GM18870 (cell line): ENCODE measurements around the gene TMC8.
"Not testable (repeated sequence)": the region's sequence is repeated elsewhere in the genome, so short reads cannot be mapped to it uniquely, and the experiment has no call there.

Source experiments
- ATAC-seq: cut with Tn5 transposase; IDR thresholded peaks from one replicate; pipeline ENCODE4 v1.9.1; 2021; ENCODE audit warnings: moderate library complexity; ENCODE audit not compliant: unreplicated experiment

Gene TMC8

DNA sequence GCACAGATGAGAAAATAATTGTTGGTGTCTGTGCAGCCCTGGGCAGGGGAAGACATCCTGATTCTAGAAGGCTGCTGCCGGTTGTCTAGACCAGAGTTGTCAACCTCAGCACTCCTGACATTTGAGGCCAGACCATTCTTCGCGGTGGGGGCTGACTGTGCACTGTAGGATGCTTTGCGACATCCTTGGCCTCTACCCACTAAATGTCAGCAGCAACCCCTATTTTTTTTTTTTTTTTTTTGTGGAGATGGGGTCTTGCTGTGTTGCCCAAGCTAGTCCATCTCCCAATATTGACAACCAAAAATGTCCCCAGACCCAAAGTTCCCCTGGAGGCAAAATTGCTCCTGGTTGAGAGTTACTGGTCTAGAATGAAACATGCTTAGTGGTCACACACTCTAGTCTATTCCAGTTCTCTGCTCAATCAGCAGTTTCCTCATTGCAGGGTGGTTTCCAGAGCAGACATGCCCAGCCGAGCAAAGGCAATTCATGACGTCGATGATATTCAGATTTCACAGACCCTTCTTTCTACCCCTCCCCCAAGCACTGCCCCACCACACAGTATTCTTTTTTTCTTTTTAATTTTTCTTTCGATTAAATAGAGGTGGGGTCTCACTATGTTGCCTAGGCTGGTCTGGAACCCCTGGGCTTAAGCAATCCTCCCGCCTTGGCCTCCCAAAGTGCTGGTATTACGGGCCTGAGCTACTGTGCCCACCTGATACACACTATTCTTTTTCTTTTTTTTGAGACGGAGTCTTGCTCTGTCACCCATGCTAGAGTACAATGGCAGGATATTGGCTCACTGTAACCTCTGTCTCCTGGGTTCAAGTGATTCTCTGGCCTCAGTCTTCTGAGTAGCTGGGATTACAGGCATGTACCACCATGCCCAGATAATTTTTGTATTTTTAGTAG lies 24.6 kb downstream of the TMC8 start:
- ATAC-seq: peak; percentile 49

DNA sequence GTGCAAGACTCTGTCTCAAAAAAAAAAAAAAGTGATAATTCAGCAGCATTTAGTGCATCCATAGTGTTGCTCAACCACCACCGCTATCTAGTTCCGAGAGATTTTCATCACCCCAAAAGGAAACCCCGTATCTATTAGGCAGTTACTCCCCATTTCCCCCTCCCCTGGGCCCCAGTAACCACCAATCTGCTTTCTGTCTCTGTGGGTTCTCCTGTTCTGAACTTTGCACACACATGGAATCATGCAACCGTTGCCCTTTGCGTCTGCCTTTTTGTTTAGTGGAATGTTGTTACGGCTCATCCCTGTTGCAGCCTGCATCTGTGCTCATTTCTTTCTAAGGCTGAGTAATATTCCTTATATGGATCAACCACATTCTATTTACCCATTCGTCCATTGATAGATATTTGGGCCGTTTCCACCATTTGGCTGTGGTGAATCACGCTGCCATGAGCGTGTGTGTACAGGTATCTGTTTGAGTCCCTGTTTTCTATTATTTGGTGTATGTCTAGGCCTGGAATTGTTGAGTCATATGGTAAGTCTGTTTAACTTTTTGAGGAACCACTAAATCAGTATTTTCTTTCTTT lies 29.1 kb downstream of the TMC8 start:
- ATAC-seq: no peak

DNA sequence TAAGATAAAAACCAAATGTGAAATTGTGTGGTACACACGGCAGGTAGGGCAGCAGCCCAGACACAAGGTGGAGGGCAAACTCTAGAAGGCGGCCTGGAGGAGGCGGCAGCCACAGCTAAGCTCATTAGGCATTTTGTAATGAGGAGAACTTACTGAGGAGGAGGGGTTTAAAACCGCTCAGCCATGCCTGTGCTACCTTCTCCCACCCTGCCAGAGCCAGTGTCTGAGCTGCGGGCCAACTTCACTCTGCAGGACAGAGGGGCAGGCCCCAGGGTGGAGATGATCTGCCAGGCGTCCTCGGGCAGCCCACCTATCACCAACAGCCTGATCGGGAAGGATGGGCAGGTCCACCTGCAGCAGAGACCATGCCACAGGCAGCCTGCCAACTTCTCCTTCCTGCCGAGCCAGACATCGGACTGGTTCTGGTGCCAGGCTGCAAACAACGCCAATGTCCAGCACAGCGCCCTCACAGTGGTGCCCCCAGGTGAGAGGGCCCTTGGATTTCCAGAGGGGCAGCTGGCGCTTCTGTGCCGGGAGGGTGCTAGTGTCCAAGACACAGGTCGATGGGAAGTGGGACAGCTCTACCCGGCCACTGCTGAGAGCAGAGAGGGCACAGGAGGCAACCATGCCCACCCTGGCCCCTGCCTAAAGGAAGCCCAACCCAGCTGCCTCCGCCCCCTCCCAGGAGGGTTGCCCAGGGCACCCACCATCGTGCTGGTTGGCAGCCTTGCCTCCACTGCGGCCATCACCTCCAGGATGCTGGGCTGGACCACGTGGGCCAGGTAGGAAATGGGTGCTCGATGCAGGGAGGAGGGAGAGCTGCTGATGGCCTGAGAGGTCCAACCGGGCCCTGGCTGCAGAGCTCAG lies 33.5 kb downstream of the TMC8 start:
- no peak for ATAC-seq

DNA sequence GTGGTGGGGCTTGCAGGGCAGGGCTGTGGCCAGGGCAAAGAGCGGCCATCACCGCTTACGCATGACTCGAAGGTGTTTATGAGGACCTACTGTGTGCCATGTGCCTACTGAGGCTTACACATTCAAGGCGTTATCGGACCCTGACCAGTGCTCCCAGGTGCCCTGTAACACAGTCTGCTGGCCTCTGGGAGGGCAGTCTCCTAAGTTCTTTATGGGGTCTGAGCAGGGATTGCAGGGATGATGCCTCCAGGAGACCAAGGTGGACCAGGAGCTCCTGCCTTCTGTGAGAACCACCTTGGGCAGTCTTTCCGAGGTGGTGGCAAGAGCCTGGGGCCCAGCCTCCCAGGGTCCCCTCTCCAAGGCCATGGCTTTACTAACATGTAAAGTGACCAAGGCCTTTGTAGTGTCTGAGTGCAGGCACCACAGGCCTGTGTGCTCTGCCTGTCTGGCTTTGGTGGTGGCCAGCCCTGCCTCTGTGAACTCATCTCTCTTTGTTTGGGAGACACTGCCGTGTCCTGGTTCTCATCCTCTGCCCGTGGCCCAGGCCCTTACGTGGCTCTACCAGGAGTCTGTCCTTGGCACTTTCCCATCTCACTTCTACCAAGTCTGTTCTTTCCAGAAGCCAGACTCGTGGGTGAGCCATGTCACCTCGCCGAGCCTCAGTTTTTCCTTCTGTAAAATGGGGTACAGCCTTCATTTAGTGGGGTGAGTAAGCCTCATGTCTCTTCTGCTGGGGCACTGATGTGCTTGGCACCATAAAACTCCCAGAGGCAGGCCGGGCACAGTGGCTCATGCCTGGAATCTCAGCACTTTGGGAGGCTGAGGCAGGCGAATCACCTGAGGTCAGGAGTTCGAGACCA lies 34.4 kb downstream of the TMC8 start:
- no peak for ATAC-seq

DNA sequence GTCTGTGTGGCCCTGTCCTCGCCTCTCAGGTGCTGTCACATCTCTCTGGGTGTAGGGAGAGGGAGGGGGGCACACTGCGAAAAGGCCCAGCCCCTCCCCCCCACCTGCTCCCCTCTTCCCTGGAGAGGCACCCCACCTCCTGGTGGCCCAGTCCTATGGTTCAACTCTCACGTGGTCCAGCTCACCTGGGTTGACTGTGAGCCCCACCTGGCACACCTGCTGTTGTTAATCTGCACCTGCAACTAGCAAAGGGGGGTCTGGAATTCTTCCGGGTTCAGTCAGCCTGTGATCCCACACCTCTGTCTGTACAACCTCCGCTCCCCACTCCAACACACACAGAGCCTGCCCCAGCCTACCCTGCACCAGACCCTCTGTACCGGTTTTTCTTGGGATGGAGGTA lies 35.8 kb downstream of the TMC8 start:
- ATAC-seq: no peak

DNA sequence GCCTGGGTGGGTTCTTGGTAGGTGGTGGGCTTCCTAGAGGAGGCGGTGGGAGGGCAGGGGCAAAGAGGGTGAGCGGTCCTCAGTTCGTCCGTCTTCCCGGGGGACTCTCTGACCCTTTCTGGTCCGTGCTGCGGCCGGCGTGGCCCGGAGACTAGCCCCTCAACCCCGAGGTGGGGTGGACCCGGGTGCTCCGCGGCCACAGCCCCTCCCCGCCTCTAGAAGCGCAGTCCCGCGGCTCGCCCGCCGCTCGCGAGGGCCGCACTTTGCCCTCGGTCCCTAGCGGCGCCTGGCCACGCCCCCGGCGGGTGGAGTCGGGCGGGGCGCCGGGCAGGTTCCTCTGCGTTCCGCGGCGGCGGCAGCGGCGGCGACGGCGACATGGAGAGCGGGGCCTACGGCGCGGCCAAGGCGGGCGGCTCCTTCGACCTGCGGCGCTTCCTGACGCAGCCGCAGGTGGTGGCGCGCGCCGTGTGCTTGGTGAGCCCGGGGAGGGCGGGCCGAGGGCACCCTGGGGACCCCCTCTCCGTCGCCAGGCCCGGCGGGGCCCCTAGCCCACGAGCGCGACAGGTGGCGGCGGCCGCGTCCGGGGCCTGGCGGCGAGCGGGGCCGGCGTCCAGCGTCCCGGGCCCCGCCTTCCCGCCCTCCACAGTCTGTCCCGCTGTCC lies 37.8 kb downstream of the TMC8 start, which contains the start of gene SYNGR2:
Gene SYNGR2, plus strand, starts transcription at position 340 of the 661 bp plus-strand sequence. Its CDS starts 36 bp downstream, at position 376.
- no peak for ATAC-seq

DNA sequence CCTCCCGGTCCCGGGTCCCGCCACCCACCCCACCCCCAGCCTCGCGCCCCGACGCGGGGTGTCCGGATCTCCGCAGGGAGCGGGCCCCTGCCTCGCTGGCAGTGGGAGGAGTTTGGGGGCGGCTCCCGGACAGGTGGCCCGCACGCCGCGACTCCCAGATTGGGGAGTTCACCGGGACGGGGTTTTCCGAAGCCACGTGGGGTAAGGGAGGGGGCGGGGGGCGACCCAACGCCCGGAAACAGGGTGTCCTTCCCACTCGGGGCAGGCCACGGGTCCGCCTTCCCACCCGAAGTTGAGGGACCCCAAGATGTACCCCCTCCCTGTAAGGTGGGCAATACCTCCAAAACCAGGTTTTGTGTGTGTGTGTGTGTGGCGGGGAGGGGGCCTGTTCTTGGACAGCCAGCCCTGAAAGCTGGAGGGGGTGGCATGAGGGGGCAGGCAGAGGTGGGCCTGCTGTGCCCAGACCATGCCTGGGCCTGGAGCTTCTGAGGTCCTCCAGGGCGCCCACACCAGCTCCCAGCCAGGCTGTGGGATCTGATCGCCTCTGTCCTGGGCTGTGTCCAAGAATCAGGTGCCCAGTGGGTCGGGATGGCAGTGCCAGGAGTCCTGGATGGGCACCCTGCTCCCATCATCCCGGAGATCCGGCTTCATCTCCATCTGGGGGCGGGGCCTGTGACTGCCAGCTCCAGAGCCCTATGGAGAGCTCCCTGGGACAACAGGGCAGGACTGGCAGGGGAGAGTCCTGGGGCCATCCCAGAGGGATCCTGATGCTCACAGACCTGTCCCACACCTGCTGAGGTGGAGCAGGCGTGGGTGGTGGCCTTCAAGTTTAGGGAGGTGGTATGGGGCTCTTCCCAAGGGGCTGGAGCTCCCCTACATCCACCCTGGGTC lies 38.6 kb downstream of the TMC8 start:
- no peak for ATAC-seq

DNA sequence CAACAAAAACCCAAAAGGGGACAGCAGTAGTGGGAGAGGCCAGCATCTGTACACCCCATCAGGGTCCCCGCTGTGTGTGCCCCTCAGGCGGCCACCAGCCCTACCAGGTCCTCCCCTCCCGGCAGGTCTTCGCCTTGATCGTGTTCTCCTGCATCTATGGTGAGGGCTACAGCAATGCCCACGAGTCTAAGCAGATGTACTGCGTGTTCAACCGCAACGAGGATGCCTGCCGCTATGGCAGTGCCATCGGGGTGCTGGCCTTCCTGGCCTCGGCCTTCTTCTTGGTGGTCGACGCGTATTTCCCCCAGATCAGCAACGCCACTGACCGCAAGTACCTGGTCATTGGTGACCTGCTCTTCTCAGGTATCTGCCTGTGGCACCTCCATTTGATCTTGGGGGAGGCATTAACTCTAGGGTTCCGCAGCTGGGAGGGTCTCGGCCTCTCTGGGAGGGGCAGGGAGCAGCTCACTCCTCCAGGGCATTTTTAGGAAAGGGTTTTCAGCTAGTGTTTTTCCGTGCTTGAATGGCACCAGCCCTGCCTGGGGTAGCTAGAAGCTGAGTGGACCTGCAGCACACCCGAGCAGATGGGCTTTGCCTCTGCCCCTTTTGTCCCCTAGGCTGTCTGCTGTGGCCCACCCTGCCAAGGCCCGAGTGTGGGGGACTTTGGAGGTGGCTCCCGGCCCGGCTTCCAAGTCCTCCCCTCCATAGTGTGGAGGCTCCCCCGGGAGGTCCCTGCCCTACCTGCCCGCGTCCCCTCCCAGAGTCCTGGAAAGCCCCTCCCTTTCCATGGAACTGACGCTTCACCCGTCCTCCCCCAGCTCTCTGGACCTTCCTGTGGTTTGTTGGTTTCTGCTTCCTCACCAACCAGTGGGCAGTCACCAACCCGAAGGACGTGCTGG lies 40.4 kb downstream of the TMC8 start:
- ATAC-seq: no peak

DNA sequence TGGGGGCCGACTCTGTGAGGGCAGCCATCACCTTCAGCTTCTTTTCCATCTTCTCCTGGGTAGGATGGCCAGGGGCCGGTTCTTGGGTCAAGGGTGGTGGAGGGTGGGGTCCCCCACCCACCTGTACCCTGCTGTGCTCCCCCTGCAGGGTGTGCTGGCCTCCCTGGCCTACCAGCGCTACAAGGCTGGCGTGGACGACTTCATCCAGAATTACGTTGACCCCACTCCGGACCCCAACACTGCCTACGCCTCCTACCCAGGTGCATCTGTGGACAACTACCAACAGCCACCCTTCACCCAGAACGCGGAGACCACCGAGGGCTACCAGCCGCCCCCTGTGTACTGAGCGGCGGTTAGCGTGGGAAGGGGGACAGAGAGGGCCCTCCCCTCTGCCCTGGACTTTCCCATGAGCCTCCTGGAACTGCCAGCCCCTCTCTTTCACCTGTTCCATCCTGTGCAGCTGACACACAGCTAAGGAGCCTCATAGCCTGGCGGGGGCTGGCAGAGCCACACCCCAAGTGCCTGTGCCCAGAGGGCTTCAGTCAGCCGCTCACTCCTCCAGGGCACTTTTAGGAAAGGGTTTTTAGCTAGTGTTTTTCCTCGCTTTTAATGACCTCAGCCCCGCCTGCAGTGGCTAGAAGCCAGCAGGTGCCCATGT lies 41.1 kb downstream of the TMC8 start:
- ATAC-seq: not testable (repeated sequence)

DNA sequence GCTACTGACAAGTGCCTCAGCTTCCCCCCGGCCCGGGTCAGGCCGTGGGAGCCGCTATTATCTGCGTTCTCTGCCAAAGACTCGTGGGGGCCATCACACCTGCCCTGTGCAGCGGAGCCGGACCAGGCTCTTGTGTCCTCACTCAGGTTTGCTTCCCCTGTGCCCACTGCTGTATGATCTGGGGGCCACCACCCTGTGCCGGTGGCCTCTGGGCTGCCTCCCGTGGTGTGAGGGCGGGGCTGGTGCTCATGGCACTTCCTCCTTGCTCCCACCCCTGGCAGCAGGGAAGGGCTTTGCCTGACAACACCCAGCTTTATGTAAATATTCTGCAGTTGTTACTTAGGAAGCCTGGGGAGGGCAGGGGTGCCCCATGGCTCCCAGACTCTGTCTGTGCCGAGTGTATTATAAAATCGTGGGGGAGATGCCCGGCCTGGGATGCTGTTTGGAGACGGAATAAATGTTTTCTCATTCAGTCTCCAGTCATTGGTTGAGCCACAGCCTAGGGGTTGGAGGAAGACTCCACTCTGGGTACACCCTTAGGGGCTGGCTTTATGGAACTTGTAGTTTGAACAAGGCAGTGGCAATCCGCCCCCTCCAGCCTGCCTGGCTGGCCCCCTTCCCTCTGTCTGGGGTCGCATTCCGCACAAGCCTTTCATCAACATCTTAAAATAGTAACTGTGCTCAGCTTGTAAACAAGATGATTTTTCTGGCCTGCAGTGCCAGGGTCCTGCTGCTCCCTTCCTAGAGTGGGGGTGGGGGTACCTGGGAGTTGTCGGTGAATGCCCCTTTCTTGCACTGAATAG lies 41.9 kb downstream of the TMC8 start:
- ATAC-seq: no peak

DNA sequence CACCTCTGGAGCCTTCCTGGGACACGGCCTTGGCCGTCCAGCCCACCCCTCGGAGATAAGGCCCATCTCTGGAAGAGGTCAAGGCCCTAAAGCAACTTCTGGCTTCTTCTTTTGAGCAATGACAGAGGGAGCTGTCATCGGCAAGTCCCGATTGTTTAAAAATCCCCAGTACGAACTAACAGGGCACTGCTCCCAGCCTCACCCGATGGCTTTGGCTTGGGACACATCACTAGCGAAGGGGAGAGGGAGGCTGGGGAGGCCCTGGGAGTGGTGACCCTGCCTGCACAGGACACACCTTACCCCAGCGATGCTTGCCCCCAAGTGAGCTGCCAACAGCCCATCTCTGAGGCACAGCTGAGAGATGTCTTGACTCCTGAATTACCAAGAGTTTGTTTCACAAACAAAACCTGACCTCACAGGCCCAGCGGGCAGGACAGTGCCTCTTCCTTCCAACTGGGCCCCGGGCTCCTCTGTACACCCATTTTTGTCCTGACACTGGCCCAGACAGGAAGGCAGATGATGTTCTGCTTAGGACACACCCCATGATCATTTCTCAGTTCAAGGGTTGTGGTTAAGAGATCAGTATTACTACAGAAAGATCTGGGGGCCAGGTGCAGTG lies 42.6 kb downstream of the TMC8 start:
- no peak for ATAC-seq

DNA sequence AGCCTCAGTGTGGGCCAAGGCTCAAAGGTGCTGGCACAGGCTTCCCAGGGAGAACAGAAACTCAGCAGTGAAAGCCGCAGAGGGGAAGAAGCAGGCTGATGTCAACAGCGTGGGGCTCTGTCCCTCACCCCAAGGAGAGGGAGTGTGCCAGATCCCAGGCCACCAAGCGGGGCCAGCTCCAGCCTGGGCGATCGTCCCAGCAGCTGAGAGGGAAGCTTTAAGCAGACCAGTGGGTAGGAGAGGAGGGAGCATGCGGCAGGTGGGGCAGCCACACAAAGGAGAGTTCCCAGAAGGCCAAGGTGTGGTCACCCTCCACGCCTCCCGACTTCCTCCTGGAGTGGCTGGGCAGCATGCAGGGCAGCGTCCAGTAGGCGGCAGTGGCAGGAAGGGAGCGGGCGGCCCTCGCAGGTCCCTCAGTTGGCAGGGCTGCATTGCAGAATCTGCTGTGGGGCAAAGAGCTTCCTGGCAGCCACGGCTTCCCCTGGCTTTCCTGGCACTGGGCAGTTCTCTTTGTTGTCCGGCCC lies 43.8 kb downstream of the TMC8 start:
- no peak for ATAC-seq

DNA sequence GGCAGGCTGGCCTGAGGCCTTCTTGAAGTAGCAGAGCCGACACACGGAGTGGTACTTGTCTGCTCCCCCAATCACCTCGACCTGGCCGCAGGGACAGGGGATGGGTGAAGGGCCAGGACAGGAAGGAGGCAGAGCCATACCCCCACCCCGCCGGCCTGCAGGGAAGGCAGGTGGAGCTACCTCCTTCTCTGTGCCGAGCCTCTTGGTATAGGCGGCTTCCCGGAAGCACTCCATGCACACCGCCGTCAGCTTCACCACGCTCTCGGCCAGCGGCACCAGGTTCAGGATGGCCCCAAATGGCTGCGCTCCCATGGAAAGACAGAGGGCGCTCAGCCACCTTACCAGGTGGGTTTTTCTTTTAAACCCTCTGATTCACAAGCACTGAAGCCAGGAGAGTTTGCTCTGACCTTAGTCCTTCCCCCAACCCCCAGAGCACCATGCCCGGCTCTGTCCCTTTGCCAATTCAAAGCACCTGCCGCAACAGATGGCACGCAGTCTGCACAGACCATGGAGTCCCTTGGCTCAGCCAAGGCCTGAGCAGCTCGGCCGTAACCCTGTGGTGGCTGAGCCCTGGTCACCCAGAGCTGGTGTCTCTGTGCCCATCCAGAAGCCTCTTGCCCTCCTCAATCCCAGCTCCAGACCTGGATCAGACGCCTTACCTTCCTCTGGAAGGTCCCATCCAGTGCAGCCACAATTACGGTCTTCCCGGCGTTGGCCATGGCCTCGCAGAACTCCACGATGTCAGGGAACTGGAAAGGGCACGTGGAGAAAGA lies 44.5 kb downstream of the TMC8 start:
- ATAC-seq: no peak

DNA sequence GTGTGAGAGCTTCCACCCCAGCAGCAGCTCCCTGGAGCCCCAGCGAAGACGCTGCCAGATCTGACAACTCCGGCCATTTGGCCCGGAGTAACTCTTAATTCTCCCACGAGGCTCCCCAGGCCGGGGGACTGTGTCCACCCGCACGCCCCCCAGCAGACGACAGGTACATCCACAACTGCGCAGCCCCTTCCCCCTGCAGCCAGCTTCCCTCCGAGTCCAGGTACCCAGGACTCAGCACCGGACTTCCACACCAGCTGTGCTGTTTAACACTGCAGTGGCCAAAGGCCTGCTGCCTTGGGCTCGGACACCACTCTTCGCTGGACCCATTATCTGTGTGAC lies 45.0 kb downstream of the TMC8 start:
- ATAC-seq: no peak

DNA sequence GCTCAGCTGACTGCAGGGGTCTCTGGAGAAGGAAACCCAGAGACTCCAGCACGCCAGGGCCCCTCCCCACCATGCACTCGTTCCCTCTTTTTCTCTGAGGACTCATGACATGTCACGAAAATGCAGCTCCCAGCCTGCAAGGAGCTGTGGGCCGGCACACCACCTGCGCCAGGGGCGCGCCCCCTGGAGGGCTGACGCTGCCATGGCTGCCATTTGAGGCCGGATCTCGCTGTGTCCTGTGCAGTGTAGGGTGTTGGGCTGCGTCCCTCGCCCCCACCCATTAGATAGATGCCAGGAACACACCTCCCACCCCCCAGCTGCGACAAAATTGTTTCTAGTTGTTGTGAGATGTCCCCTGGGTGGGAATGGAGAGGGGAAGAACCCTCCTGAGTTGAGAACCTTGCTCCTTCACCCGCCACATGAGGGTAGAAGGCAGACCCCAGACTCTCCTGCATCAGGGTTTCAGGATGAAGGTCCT lies 46.0 kb downstream of the TMC8 start:
- ATAC-seq: no peak
